Trophoblast cell (in vitro differentiated cells and primary cell): Measurements from ENCODE around the gene EVL.

Source experiments
- DNase-seq, 2 donors: peaks; one replicate each; pipeline ENCODE4 v3.0.0-alpha.2; 2016
- H2AFZ ChIP-seq: 2 replicates; pipeline ENCODE4 v1.6.1; 2013; ENCODE audit warnings: low read length, moderate library complexity, mild to moderate bottlenecking; ENCODE audit not compliant: insufficient read depth, poor library complexity
- H2AK5ac ChIP-seq: 2 replicates; pipeline ENCODE4 v1.6.1; 2013; ENCODE audit warnings: mild to moderate bottlenecking, low read length
- H2BK120ac ChIP-seq: 2 replicates; pipeline ENCODE4 v1.6.1; 2013; ENCODE audit warnings: low read length, mild to moderate bottlenecking, moderate library complexity; ENCODE audit not compliant: insufficient read depth, poor library complexity
- H2BK12ac ChIP-seq: 2 replicates; pipeline ENCODE4 v1.6.1; 2013; ENCODE audit warnings: mild to moderate bottlenecking, low read length, moderate library complexity
- H2BK5ac ChIP-seq: 2 replicates; pipeline ENCODE4 v1.6.1; 2013; ENCODE audit warnings: low read length, low read depth, moderate library complexity, mild to moderate bottlenecking; ENCODE audit not compliant: poor library complexity
- H3K14ac ChIP-seq: 2 replicates; pipeline ENCODE4 v1.6.1; 2013; ENCODE audit warnings: mild to moderate bottlenecking, low read length
- H3K18ac ChIP-seq: 2 replicates; pipeline ENCODE4 v1.6.1; 2013; ENCODE audit warnings: mild to moderate bottlenecking, low read length
- H3K23ac ChIP-seq: 2 replicates; pipeline ENCODE4 v1.6.1; 2013; ENCODE audit warnings: low read length
- H3K27ac ChIP-seq: 2 replicates; pipeline ENCODE4 v1.5.1; 2013; ENCODE audit warnings: low read depth, mild to moderate bottlenecking, inconsistent platforms, low read length, moderate library complexity
- H3K27me3 ChIP-seq: 2 replicates; pipeline ENCODE4 v1.6.1; 2013; ENCODE audit warnings: inconsistent platforms, mild to moderate bottlenecking, low read length, moderate library complexity; ENCODE audit not compliant: insufficient read depth
- H3K36me3 ChIP-seq, 2 experiments: 1 replicate in 1 of 2; 2 replicates in 1 of 2; pipeline ENCODE4 v1.6.1; 2013; ENCODE audit warnings: low read length in 2 of 2, mild to moderate bottlenecking in 2 of 2, moderate library complexity in 1 of 2; ENCODE audit not compliant: insufficient read depth in 2 of 2, control insufficient read depth in 1 of 2
- H3K4ac ChIP-seq: 2 replicates; pipeline ENCODE4 v1.6.1; 2013; ENCODE audit warnings: low read depth, mild to moderate bottlenecking, low read length, moderate library complexity
- H3K4me1 ChIP-seq, 2 experiments: 1 replicate in 1 of 2; 2 replicates in 1 of 2; pipeline ENCODE4 v1.6.1; 2013; ENCODE audit warnings: low read length in 2 of 2, mild to moderate bottlenecking in 2 of 2, moderate library complexity in 1 of 2; ENCODE audit not compliant: insufficient read depth in 2 of 2, control insufficient read depth in 1 of 2
- H3K4me2 ChIP-seq: 2 replicates; pipeline ENCODE4 v1.6.1; 2013; ENCODE audit warnings: inconsistent platforms, mild to moderate bottlenecking, low read length, moderate library complexity
- H3K4me3 ChIP-seq: 2 replicates; pipeline ENCODE4 v1.5.1; 2013; ENCODE audit warnings: mild to moderate bottlenecking, low read depth, low read length, inconsistent platforms
- H3K79me1 ChIP-seq: one replicate; pipeline ENCODE4 v1.6.1; 2013; ENCODE audit warnings: low read length
- H3K79me2 ChIP-seq: 2 replicates; pipeline ENCODE4 v1.6.1; 2013; ENCODE audit warnings: low read length, mild to moderate bottlenecking; ENCODE audit not compliant: control insufficient read depth, insufficient read depth, poor library complexity
- H3K9ac ChIP-seq: 2 replicates; pipeline ENCODE4 v1.6.1; 2013; ENCODE audit warnings: mild to moderate bottlenecking, low read length
- H3K9me3 ChIP-seq: 2 replicates; pipeline ENCODE4 v1.6.1; 2013; ENCODE audit warnings: low read depth, mild to moderate bottlenecking, control low read depth, inconsistent platforms, low read length; ENCODE audit not compliant: insufficient read depth
- H4K12ac ChIP-seq: 2 replicates; pipeline ENCODE4 v1.6.1; 2013; ENCODE audit warnings: low read depth, mild to moderate bottlenecking, low read length, moderate library complexity
- H4K8ac ChIP-seq: 2 replicates; pipeline ENCODE4 v1.6.1; 2013; ENCODE audit warnings: low read depth, mild to moderate bottlenecking, low read length, moderate library complexity
- H4K91ac ChIP-seq: one replicate; pipeline ENCODE4 v1.6.1; 2013; ENCODE audit warnings: low read depth, mild to moderate bottlenecking, low read length, moderate library complexity
- WGBS: extraction: QIAGEN DNeasy Blood & Tissue Kit; methylation state at CpG from one replicate; pipeline ENCODE4 v1.1.7; 2013; ENCODE audit warnings: missing lambda C conversion rate; ENCODE audit not compliant: insufficient read length, insufficient coverage; ENCODE audit errors: extremely low coverage; 5-methylcytosine and 5-hydroxymethylcytosine counted together

The EVL gene

DNA sequence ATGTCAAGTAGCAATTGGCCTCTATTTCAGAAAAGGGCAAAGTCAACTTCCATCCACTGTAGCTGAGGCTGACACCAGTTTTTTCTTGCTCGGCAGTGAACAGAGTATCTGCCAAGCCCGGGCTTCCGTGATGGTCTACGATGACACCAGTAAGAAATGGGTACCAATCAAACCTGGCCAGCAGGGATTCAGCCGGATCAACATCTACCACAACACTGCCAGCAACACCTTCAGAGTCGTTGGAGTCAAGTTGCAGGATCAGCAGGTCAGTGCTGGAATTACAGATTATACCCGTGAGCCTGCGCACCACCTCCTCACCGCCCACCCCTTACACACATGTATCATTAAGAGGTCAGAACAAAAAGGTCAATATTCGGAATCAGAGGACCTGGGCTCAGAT, 19.4 kb downstream of the EVL start:
- Histone ChIP-seq H3K9ac (no peak overlapping the region), H3K4me2 (no peak overlapping the region), H3K79me2 (no peaks in the 10 kb centered on the region), H3K4me1 (no peaks in the 10 kb centered on the region), H3K4ac (no peak overlapping the region), H3K23ac (no peak overlapping the region), H3K27ac (no peak overlapping the region), H3K36me3 (no peaks in the 10 kb centered on the region), H2AK5ac (no peak overlapping the region), H2AFZ (no peak overlapping the region), H2BK12ac (no peak overlapping the region), H4K12ac (no peak overlapping the region), H3K4me3 (no peak overlapping the region), H3K27me3 (no peaks in the 10 kb centered on the region), H2BK5ac (no peak overlapping the region), H3K9me3 (no peaks in the 10 kb centered on the region), H3K14ac (no peak overlapping the region), H2BK120ac (no peak overlapping the region), H4K8ac (no peak overlapping the region), H3K79me1 (no peaks in the 10 kb centered on the region), H3K18ac (no peak overlapping the region), H4K91ac (no peak overlapping the region)
- no CpG with 5 or more reads among the region's 10 CpGs for WGBS
- DNase-seq: no peak

DNA sequence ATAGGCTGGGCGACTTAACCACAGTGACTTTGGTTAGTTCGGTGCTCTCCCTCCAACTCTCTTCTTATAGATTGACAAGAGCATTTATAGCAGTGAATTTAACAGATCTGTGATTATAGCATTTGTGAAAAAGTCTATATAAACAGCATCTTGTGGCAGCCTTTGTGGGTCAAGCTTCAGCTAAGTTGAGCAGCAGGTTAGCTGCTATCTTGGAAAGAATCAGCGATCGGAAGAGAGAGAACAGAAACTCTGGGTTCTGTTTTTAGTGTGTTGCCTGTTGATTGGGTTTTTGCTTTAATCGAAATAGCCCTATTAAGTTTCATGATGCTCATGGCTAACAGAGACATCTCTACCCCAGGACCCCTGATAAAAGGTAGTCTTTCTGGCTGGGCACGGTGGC, 20.2 kb downstream of the EVL start:
- WGBS: no CpG with 5 or more reads among the region's 6 CpGs
- Histone ChIP-seq H3K27me3 (no peaks in the 10 kb centered on the region), H2AK5ac (no peak overlapping the region), H2BK120ac (no peak overlapping the region), H2BK12ac (no peak overlapping the region), H3K23ac (no peak overlapping the region), H3K4me3 (no peak overlapping the region), H4K8ac (no peak overlapping the region), H4K12ac (no peak overlapping the region), H4K91ac (no peak overlapping the region), H3K36me3 (no peaks in the 10 kb centered on the region), H3K79me1 (no peaks in the 10 kb centered on the region), H3K27ac (no peak overlapping the region), H2AFZ (no peak overlapping the region), H3K79me2 (no peaks in the 10 kb centered on the region), H3K4ac (no peak overlapping the region), H3K4me1 (no peaks in the 10 kb centered on the region), H3K4me2 (no peak overlapping the region), H3K9ac (no peak overlapping the region), H3K18ac (no peak overlapping the region), H2BK5ac (no peak overlapping the region), H3K14ac (no peak overlapping the region), H3K9me3 (no peaks in the 10 kb centered on the region)
- no peak for DNase-seq

DNA sequence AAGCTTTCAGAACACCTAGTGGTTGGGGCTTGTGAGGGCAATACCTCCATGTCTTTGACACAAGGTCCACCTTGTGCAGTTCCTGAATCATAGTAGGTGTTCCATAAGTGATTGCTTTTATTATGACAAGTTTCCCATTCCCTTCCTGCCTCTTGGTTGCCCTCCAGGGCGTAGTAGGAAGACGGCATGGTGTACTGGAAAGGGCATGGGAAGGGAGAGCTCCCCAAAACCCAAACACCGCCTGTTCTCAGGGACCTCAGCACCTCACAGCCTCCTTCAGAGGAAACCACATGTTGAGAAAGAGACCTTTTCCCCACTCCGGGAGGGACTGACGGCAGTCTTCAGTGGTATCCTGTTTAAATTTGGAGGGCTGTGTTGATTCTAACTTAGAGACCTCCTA, 21.1 kb downstream of the EVL start:
- no peak overlapping the region for H3K4me2 ChIP-seq
- H3K4ac ChIP-seq: no peak overlapping the region
- no peaks in the 10 kb centered on the region for H3K36me3 ChIP-seq
- H4K8ac ChIP-seq: no peak overlapping the region
- no peaks in the 10 kb centered on the region for H3K27me3 ChIP-seq
- no peak overlapping the region for H3K9ac ChIP-seq
- H3K23ac ChIP-seq: no peak overlapping the region
- H2BK120ac ChIP-seq: no peak overlapping the region
- no peak overlapping the region for H3K14ac ChIP-seq
- no peaks in the 10 kb centered on the region for H3K79me1 ChIP-seq
- H2BK12ac ChIP-seq: no peak overlapping the region
- H3K18ac ChIP-seq: no peak overlapping the region
- H2BK5ac ChIP-seq: no peak overlapping the region
- WGBS: no CpG with 5 or more reads among the region's 5 CpGs
- no peak overlapping the region for H2AK5ac ChIP-seq
- no peak for DNase-seq
- H3K9me3 ChIP-seq: no peaks in the 10 kb centered on the region
- H3K4me1 ChIP-seq: no peaks in the 10 kb centered on the region
- no peak overlapping the region for H4K91ac ChIP-seq
- H3K27ac ChIP-seq: no peak overlapping the region
- H3K79me2 ChIP-seq: no peaks in the 10 kb centered on the region
- H2AFZ ChIP-seq: no peak overlapping the region
- no peak overlapping the region for H3K4me3 ChIP-seq
- H4K12ac ChIP-seq: no peak overlapping the region

DNA sequence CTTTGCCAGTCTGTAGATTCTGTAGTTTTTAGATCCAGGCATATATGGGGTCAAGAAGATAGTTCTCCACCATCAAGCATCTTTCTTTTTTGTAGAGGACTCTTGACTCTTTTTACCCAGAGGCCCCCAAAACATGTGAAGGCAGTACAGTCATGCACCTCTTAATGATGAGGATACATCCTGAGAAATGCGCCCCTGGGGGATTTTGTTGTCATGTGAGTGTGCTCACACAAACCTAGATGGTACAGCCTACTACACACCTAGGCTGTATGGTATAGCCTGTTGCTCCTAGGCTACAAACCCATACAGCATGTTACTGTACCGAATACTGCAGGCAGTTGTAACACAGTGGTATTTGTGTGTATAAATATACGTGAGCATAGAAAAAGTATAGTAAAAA, 23.0 kb downstream of the EVL start:
- Histone ChIP-seq H2BK12ac (no peak overlapping the region), H3K4me2 (no peak overlapping the region)
- WGBS: no CpG with 5 or more reads among the region's 3 CpGs

More for the DNA sequence above, 23.0 kb downstream of the EVL start:
- Histone ChIP-seq H3K27me3 (no peaks in the 10 kb centered on the region), H2BK5ac (no peak overlapping the region), H3K9ac (no peak overlapping the region), H3K4me1 (no peaks in the 10 kb centered on the region), H2AFZ (no peak overlapping the region), H2AK5ac (no peak overlapping the region), H3K27ac (no peak overlapping the region), H3K79me2 (no peaks in the 10 kb centered on the region), H3K4me3 (no peak overlapping the region), H3K18ac (no peak overlapping the region), H4K91ac (no peak overlapping the region), H3K23ac (no peak overlapping the region), H4K8ac (no peak overlapping the region), H3K9me3 (no peaks in the 10 kb centered on the region), H3K36me3 (no peaks in the 10 kb centered on the region), H3K79me1 (no peaks in the 10 kb centered on the region), H3K4ac (no peak overlapping the region), H4K12ac (no peak overlapping the region), H3K14ac (no peak overlapping the region), H2BK120ac (no peak overlapping the region)
- DNase-seq: no peak
